Measurements from ENCODE around the gene DMXL2. TPM values are rescaled to one million over a fixed set of nuclear protein-coding genes. Genes with fewer than 3 reads are reported as not detected.
A peak's percentile ranks its signal among the peaks of the same experiment; 100 is the strongest.
"Not testable (repeated sequence)": the region's sequence is repeated elsewhere in the genome, so short reads cannot be mapped to it uniquely, and the experiment has no call there.

The DMXL2 gene
- polyA plus RNA-seq, 3 donors: 45.5 to 88.2 (median 82.4) TPM

GRCh38 chr15:51424780-51425179 is 197.8 kb downstream of the DMXL2 start:
- DNase-seq: no peak

GRCh38 chr15:51423040-51423439 is 199.5 kb downstream of the DMXL2 start:
- not testable (repeated sequence) for DNase-seq

- no peak for DNase-seq
These were observed 206.4 kb downstream of the DMXL2 start for GRCh38 chr15:51416129-51416528.

GRCh38 chr15:51414256-51414860 is 208.2 kb downstream of the DMXL2 start:
- DNase-seq: no peak

- DNase-seq: no peak
These were observed 216.7 kb downstream of the DMXL2 start for GRCh38 chr15:51405693-51406523.

GRCh38 chr15:51403946-51404695 is 218.4 kb downstream of the DMXL2 start:
- no peak for DNase-seq

- DNase-seq: peak; percentile 31
These were observed 219.3 kb downstream of the DMXL2 start for GRCh38 chr15:51403072-51403878.

GRCh38 chr15:51401872-51402517 is 220.6 kb downstream of the DMXL2 start:
- DNase-seq: no peak

GRCh38 chr15:51401051-51401780 is 221.4 kb downstream of the DMXL2 start:
- no peak for DNase-seq

GRCh38 chr15:51398626-51399025 is 223.9 kb downstream of the DMXL2 start:
- DNase-seq: no peak

Other genes with a start within 250 kb of the DMXL2 start
- gene SCG3, start 58.7 kb upstream of the DMXL2 start, polyA plus RNA-seq (ENCODE audit: insufficient read length in 3 of 3): under 1 TPM in 1 of 3 donors, not detected in 2; 0.26 TPM
- gene LYSMD2, start 114.9 kb upstream of the DMXL2 start, polyA plus RNA-seq (ENCODE audit: insufficient read length in 3 of 3): 1 to 10 TPM; 3.1 to 4.5 (median 3.8) TPM
- gene TMOD2, start 128.8 kb upstream of the DMXL2 start, polyA plus RNA-seq (ENCODE audit: insufficient read length in 3 of 3): 1 to 10 TPM; 4.3 to 5.2 (median 4.4) TPM
- 10 to 100 TPM; 42.8 to 50.9 (median 48.5) TPM for gene TMOD3, start 206.9 kb upstream of the DMXL2 start, polyA plus RNA-seq (ENCODE audit: insufficient read length in 3 of 3)

Data from renal pelvis (tissue), 4 donors.